ENCODE results near the gene ZBTB17. TPM values are rescaled to one million over a fixed set of nuclear protein-coding genes. Genes with fewer than 3 reads are reported as not detected.
A peak's percentile ranks its signal among the peaks of the same experiment; 100 is the strongest.

The ZBTB17 gene
- total RNA-seq, 1 experiment from 2014 or later = 26.5 TPM

DNA sequence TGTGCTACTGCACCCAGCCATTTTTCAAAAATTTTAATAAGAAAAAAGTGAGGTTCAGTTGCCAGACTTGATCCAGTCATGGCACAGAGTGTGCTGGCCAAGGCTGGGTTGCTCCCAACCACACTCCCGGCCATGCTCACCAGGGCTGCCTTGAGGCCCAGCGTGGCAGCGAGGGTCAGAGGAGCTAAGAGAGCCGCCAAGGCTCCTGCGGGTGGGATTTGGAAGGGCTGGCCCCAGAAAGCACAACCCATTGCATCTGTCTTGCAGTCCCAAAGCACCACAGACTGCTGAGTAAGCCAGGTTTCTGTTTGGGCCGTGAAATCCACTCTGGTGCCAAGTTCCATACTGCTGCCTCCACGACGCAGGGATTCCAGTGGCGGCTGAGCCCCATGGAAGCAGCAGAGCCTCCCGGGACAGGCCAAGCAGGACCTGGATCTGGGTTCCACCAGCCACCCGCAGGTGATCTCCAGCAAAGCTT is 22.6 kb downstream of the ZBTB17 start:
- in situ Hi-C loops (cut with HindIII; ENCODE audit: low pct_unique_long_range_greater_than_20kb, low sequenced_read_pairs) = no loop called here

DNA sequence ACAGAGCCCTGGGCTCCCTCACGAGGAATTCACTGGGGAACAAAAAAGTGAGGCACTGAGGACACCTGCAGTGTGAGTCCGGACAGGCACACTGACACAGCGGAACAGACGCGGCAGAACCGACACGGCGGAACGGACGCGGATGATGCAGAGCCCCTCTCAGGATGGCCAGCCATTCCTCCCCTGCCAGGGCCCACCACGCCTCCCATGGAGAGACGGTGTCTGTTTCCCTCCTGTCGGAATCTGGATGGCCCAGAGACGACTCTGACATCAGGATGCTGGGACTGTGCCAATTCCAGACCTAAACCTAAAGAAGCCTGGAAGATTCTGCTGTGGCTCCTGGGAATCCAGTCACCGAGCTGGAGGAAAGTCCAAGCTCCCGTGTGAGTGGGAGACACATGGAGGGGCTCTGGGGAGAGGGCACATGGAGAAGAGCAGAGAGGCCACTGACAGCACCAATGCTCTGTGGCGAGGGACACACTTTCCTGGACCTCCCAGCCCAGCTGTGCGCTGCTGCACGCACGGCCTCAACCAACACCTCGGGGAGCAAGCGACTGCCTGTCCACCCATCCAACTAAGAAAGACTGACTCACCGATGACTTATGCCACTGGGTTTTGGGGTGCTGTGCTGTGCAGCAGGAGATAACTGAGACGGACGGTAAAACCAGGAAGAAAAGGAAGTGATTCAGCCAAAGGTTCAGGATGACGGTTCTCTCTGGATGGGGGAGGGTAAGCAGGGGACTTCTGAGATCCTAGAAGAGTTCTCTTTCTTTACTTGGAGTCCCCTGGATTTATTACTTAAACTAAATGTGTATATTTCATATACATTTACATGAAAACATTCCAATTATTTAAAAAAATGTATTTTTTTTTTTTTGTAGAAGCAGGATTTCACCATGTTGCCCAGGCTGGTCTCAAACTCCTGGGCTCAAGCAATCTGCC is 23.3 kb downstream of the ZBTB17 start:
- peak; percentile 76 for DNase-seq (ENCODE audit: low read depth)

More for the DNA sequence above, 22.6 kb downstream of the ZBTB17 start:
- DNase-seq (ENCODE audit: low read depth) = no peak

DNA sequence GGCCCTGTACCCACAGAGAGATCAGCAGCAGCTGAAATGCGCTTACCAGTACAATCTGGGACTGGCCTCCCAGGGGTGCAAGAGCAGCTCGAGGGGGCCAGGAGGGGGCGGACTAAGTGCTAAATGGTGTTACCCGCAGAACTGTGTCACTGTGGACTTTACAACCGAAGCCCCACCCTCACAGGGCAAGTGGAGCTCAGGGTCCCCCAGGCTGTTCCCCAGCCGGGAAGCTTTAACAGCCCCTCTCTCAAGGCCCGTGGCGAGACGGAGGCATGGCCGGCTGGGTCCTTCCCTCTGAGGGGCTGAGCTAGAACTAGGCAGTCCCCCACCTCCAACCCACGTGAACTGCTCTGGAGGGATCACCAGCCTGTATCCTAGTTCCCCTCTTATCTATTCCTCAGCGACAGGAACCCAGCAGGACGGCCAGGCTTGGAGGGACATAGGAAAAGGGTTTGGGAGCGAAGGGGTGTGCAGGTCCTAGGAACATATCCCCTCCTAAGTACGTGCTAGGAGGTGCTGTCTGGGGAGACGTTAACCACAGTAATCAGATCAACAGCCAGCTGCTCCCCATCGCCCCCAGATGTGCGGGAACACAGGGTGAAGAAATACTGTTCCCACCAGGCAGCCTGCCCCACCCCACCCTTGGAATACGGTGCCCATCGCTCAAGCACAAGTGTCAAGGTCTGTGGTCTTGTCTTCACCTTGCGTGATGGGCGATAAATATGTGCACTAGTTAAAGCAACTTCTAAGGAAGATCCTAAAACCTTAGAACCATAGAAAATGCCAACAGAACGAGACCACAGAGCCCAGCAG is 24.4 kb downstream of the ZBTB17 start:
- in situ Hi-C loops (cut with HindIII; ENCODE audit: low pct_unique_long_range_greater_than_20kb, low sequenced_read_pairs) = no loop called here
- no peak for DNase-seq (ENCODE audit: low read depth)

More for the DNA sequence above, 23.3 kb downstream of the ZBTB17 start:
- in situ Hi-C loops (cut with HindIII; ENCODE audit: low pct_unique_long_range_greater_than_20kb, low sequenced_read_pairs) = no loop called here

DNA sequence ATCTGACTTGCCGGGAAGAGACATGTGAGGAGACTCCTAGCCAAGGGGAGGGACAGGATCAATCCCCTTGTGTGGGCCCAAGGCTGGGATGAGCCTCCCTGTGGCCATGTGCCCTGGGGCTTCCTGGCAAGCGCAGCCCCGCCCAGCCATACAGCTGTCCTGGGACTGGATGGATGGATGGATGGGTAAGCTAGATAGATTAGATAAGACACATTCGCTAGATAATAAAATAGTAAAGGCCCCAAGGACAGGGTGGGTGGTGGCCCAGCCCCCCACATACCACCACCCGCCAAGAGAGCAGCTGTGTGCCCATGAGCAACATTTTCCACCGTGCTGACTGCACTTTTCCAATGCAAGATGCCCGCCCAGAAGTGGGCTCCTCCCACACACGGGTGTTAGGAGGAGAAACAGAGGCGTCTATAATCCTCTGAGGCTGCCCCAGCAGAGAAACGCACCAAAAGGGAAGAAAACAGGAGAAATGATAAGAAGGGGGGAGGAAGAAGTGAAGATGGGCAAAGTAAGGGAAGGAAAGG is 25.1 kb downstream of the ZBTB17 start:
- in situ Hi-C loops (cut with HindIII; ENCODE audit: low pct_unique_long_range_greater_than_20kb, low sequenced_read_pairs) = no loop called here
- DNase-seq (ENCODE audit: low read depth) = peak; percentile 30

DNA sequence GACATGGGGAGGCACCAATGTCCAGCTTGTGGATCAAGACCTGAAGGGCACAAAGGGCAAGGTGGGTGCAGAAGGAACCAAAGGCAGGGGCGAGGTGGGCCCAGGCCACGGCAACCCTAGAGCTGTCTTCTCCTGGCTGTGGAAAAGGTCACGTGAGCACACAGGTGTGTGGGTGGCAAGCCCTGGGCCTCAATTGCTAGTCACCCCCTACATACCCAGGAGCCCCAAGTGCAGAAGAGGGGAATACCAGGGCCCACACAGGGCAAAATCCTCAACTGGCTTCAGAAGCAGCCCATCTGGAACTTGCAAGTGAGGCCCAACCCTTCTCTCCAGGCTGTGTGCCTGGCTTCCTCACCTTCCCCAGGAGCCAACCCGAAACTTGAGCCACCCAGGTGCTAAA is 25.6 kb downstream of the ZBTB17 start:
- DNase-seq (ENCODE audit: low read depth) = no peak
- in situ Hi-C loops (cut with HindIII; ENCODE audit: low pct_unique_long_range_greater_than_20kb, low sequenced_read_pairs) = no loop called here

DNA sequence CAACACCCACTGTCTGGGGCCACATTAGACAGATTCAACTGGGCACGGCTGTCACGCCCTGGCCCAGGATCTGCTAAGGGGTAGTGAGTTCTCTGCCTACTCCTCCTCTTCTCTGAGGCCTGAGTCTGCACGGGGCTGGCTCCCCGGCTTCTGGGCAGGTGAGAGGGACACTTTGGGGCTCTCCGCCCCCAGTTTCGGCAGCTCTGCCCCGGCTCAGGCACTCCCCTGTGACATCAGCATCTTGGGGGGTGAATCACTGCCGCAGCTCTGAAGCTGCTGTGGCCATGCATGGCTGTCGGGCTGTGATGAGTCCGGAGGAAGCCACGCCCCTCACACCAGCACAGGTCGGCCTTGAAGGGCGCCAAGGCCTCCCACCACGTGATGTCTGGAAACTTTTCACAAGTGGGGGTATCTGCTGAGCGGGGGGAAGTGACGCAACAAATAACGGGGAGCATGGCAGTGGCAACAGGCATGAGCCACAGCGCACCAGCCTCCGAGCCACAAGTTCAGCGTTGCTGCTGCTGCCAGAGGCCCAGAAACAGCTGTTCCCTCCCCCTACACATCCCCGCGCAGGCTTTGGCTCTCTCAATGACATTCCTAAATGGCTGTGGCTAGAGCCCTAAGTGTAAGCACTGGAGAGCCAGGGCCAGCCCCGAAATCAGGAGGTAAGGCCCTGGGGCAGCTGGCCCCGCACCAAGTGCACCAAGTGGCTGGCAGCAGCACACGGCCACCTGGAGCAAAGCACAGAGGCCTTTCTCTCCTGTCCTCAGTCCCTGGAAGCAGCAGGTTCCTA is 26.3 kb downstream of the ZBTB17 start:
- in situ Hi-C loops (cut with HindIII; ENCODE audit: low pct_unique_long_range_greater_than_20kb, low sequenced_read_pairs) = no loop called here

DNA sequence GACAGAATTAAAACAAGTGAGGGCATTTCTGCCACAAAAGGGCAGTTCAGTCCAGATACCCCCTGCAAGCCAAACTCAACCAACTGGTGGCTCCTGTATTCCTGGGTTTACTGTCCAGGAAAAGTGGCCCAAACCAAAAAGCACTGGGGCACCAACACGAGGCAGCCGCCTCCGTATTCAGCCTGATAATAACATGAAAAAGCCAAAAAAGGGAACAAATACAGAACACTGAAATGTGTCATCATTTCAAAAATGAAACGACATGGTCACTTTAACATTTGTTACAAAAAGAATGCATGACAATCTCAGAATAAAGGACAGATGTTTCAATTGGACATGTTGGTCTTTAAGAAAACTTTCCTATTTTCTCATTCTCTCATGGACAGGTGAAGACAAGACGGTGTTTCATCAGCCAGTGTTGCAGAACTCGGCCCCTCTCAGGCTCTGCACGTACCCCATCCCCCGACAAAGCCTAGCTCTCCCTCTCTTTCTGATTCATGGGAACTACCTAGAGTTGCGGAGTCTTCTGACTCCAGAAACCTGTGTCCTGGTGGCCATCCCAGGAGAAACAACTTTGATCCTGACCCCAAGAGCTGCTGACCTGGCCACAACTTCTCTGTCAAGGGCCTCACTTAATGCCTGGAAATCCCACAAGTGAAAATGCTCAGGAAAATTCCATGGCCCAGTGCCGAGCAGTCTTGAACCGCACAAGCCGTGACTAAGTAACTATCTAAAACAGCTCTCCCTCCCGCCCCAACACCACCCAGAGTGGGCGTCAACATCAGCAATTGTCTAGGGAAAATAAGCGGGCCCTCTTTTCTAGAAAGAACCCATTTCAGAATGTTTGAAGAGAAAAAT is 27.1 kb downstream of the ZBTB17 start:
- peak; percentile 77 for DNase-seq (ENCODE audit: low read depth)
- in situ Hi-C loops (cut with HindIII; ENCODE audit: low pct_unique_long_range_greater_than_20kb, low sequenced_read_pairs) = no loop called here

More for the DNA sequence above, 26.3 kb downstream of the ZBTB17 start:
- peak; percentile 91 for DNase-seq (ENCODE audit: low read depth)

DNA sequence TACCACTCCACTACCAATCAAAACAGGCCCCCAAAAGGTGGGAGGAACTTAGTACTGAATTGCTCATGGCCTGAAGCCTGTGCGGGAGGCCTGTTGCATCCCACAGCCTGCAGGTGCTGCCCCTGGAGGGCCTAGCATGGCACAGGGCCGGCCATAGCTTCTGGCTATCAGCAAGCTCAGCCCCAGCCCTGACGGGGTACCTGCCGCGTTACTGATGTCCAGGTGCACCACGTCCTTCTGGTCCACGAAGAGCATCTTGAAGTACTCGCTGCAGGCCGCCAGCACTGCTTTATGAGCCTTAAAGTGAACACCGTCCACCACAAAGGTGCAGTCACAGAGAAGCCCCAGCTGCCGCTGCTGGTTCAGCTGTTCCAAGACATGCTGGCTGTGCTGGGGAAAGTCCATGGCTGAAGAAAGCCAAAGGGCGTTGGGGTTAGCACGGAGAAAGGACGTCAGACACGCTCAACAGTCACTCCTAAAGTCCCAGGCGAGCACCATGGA is 27.8 kb downstream of the ZBTB17 start:
- no peak for DNase-seq (ENCODE audit: low read depth)
- in situ Hi-C loops (cut with HindIII; ENCODE audit: low pct_unique_long_range_greater_than_20kb, low sequenced_read_pairs) = no loop called here

DNA sequence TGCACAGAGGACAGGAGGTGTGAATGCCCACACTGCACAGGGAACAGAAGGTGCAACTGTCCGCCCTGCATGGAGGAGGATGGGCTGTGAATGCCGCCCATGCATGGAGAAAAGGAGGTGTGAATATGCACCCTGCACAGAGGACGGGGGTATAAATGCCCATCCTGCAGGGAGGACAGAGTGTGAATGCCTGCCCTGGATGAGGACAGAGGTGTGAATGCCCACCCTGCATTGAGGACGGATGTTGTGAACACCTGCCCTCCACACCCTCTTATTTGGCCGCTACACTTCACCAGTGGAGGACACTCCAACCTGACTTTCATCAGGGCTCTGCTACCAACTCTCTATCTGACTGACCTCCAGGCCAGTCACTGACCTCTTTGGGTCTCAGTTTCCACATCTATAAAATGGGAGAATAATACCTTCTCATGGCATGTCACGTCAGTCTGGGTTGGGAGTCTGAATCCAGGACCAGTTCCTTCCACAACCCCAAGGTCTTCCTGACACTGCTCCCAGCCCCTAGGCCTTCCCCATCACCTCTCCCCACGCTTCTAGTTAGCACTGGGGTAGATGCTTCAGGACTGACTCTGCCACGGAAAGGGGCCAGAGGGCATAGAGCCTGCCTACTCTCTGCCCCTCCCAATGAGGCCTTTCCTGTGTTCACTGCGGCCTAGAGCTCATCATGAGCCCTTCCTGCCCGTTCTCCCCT is 28.4 kb downstream of the ZBTB17 start:
- in situ Hi-C loops (cut with HindIII; ENCODE audit: low pct_unique_long_range_greater_than_20kb, low sequenced_read_pairs) = no loop called here
- no peak for DNase-seq (ENCODE audit: low read depth)

DNA sequence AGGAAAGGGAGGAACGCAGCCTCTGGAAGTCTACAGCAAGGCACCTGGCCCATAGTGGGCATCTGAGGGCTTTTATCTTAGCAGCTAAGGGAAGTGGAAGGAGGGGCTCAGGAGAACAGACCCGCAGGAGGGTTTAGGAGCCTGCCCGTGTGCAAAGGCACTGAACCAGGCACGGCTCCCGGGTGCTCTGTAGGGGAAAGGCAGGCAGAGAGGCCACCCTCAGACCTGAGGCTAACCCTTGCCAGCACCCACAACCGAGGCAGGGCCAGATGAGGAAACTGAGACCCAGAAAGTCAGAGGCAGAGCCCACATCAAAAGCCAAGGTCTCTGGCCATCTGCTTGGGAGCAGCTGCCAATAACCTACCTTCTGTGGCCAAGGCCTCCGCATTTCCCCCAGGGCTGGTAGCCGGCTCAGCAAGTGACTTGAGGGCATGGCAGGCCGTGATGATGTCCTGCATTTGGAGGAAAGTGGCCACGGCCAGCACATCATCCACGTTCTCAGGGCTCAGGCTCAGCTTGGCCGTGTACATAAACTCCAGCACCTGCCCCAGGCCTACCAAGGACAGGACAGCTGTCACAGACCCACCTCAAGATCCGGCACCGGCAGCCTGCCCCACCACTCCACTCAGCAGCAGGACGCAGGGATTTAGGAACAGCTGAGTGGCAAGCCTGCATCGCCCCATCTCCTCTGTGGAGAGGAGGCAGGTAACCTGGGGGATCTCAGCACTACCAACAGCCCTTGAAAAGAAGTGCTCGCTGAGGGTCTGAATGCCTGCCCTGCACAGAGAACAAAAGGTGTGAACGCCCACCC is 29.1 kb downstream of the ZBTB17 start:
- in situ Hi-C loops (cut with HindIII; ENCODE audit: low pct_unique_long_range_greater_than_20kb, low sequenced_read_pairs) = no loop called here
- DNase-seq (ENCODE audit: low read depth) = no peak

DNA sequence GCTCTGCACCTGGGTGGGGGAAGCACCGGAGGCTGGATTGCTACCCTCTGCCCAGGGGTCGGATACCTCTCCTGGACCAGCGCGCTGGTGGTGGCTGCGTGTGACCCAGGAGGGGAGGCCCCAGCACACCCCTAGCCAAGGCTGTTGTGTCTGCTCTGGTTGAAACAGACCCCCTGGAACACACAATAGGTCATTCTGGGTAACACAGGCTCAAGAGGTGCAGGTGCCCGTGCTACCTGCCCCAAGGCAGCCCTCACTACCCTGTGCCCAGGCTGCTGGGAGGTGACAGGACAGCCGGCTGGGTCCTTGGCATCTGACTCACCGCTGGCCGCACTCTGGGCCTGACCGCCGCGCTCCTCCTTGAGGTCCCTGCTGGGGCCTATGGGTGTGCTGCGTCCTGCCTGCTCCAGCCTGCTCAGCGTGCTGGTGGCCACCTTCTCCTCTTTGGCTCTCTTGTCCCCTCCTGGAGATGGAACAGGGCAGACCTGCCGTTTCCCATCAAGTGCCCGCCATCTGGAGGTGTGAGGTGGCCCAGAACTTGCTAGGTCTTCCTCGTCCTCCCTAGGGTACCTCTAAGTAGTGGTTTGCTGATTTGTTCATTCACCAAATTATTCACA is 30.0 kb downstream of the ZBTB17 start:
- in situ Hi-C loops (cut with HindIII; ENCODE audit: low pct_unique_long_range_greater_than_20kb, low sequenced_read_pairs) = no loop called here
- DNase-seq (ENCODE audit: low read depth) = no peak

DNA sequence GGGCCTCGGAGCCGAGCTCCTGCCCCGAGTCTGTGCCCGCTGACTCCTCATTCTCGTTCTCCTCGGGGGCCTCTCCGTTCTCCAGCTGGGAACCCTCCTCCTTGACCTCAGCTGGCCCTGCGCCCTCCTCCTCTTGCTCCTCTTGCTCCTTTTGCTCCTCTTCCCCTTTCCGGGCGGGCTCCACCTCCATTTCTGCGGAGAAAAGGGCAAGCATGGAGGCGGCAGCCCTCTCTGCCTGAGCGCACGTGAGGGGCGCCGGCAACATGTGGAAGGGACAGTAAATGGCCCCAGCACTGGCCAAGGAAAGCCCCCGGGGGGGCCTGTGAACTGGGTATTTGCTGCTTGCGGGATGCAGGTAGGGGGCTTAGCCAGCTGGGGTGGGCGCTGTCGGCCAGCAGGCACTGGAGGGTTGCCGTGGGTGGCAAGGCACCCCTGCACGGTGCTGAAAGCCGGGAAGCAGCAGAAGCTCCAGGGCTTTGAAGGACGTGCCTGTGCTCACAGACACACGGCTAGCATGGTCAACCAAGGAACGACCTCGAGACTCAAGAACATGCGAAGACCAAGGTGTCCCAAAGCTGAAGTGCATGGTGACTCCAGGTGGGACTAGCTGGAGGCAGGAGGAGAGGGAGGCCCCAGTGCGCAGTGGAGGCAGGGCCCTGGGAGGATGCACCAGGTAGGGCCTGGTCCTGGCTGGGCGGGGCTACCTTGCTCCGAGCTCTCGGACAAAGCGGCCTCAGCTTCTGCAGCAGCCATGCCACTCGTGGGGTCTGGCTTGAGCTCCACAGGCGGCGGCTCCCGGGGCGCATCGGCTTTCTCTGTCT is 30.7 kb downstream of the ZBTB17 start:
- in situ Hi-C loops (cut with HindIII; ENCODE audit: low pct_unique_long_range_greater_than_20kb, low sequenced_read_pairs) = no loop called here
- DNase-seq (ENCODE audit: low read depth) = no peak

DNA sequence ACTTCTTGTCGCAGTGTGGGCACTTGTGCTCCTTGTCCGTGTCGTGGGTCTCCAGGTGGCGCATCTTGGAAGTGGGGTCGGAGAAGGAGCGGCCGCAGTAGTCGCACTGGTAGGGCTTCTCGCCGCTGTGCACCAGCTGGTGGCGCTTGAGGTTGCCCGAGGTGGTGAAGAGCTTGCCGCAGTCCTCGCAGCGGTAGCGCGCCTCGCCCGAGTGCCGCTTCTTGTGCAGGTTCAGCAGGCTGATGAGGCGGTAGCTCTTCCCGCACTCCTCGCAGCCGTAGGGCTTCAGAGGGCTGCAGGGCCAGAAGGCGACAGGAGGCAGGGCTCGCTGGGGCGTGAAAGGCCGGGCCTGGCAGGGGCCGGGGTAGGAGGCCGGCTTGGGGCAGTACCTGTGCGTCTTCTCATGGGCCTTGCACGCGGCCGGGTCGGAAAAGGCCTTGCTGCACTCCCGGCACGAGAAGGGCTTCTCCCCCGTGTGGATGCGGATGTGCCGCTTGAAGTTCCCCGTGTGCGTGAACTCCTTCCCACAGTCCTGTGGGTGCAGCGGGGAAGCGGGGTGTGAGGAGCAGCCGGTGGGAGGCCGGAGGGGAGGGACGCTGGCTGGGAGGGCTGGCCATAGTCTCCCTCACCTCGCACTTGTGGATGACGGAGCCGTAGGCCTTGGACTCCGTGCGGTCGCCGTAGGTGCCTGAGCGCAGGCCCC is 31.4 kb downstream of the ZBTB17 start:
- DNase-seq (ENCODE audit: low read depth) = no peak
- in situ Hi-C loops (cut with HindIII; ENCODE audit: low pct_unique_long_range_greater_than_20kb, low sequenced_read_pairs) = no loop called here

DNA sequence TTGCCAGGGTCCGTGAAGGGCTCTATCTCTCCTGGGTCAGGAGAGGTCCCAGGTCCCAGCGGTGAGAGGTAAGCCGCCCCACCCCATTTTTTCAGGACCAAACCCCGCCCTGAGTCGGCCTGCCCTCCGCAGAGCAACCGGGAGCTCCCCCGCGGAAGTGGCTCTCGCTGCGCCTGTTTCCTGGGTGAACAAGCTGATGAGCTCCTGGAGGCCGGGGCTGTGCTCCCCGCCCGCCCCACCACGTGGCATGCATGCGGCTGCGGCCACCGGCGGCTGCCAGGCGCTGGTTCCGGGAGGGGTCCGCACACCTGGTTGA is 32.0 kb downstream of the ZBTB17 start:
- in situ Hi-C loops (cut with HindIII; ENCODE audit: low pct_unique_long_range_greater_than_20kb, low sequenced_read_pairs) = no loop called here

More for the DNA sequence above, 32.0 kb downstream of the ZBTB17 start:
- no peak for DNase-seq (ENCODE audit: low read depth)

All from Caki2 (cell line).